IMR-90 (cell line): ENCODE results near the gene BRCA2. TPM values are rescaled to one million over a fixed set of nuclear protein-coding genes. Genes with fewer than 3 reads are reported as not detected.

Source experiments
- ATAC-seq: fragments of 200-7000 bp; cut with Tn5 transposase; 2 replicates; pipeline ENCODE4 v1.9.1; 2020; ENCODE audit warnings: low read depth, mild to moderate bottlenecking, moderate library complexity
- BruUV-seq: library from RNA; stranded (reverse); fragments of 400-500 nt; replicated peaks from 2 replicates; lab custom pipeline; 2021; lab: Mats Ljungman, UMichigan
- CTCF ChIA-PET: fragments of 300-600 bp; formaldehyde crosslinking; extraction: SDS; loops from one replicate; lab custom pipeline; 2021; ENCODE audit warnings: antibody characterized with exemption; lab: Yijun Ruan, JAX
- POLR2A ChIA-PET: fragments of 300-600 bp; sonication (Branson Sonifier 250); formaldehyde crosslinking; loops from one replicate; lab custom pipeline; 2022; ENCODE audit warnings: antibody characterized with exemption; ENCODE audit not compliant: unreplicated experiment; lab: Charles Lee
- DNase-seq: peaks from one replicate; pipeline ENCODE4 v3.0.0; 2013
- H2AFZ ChIP-seq: replicated peaks from 2 replicates; pipeline ENCODE3; 2013; ENCODE audit warnings: low read length, mild to moderate bottlenecking; ENCODE audit not compliant: poor library complexity
- H2AK5ac ChIP-seq: 2 replicates; pipeline ENCODE4 v1.6.1; 2013; ENCODE audit warnings: low read depth, low read length, inconsistent platforms
- H2AK9ac ChIP-seq: replicated peaks from 2 replicates; pipeline ENCODE3; 2013; ENCODE audit warnings: mild to moderate bottlenecking, low read depth, low read length, moderate library complexity; ENCODE audit not compliant: poor library complexity
- H2BK120ac ChIP-seq: 2 replicates; pipeline ENCODE4 v1.6.1; 2013; ENCODE audit warnings: low read depth, low read length, inconsistent platforms
- H2BK15ac ChIP-seq: 3 replicates; pipeline ENCODE4 v1.6.1; 2013; ENCODE audit warnings: low read depth, low read length, inconsistent platforms
- H2BK20ac ChIP-seq: 2 replicates; pipeline ENCODE4 v1.6.1; 2013; ENCODE audit warnings: low read depth, mild to moderate bottlenecking, inconsistent platforms, low read length, moderate library complexity
- H2BK5ac ChIP-seq: 2 replicates; pipeline ENCODE4 v1.6.1; 2013; ENCODE audit warnings: mild to moderate bottlenecking, low read depth, low read length, inconsistent platforms; ENCODE audit not compliant: poor library complexity, severe bottlenecking
- H3K14ac ChIP-seq: replicated peaks from 2 replicates; pipeline ENCODE4 v1.6.1; 2013; ENCODE audit warnings: low read depth, low read length, inconsistent platforms
- H3K18ac ChIP-seq: 2 replicates; pipeline ENCODE4 v1.6.1; 2013; ENCODE audit warnings: low read depth, low read length, control low read depth
- H3K23ac ChIP-seq: 2 replicates; pipeline ENCODE4 v1.6.1; 2013; ENCODE audit warnings: low read depth, low read length, inconsistent platforms
- H3K27ac ChIP-seq: 2 replicates; pipeline ENCODE4 v1.5.1; 2013; ENCODE audit warnings: mild to moderate bottlenecking, control low read depth, low read length; ENCODE audit not compliant: insufficient read depth
- H3K27me3 ChIP-seq: 2 replicates; pipeline ENCODE4 v1.6.1; 2013; ENCODE audit warnings: low read length; ENCODE audit not compliant: control insufficient read depth, insufficient read depth
- H3K36me3 ChIP-seq: 2 replicates; pipeline ENCODE4 v1.6.1; 2013; ENCODE audit warnings: low read length, mixed read lengths; ENCODE audit not compliant: control insufficient read depth, insufficient read depth
- H3K4ac ChIP-seq: 2 replicates; pipeline ENCODE4 v1.6.1; 2013; ENCODE audit warnings: low read depth, low read length, inconsistent platforms
- H3K4me1 ChIP-seq: 2 replicates; pipeline ENCODE4 v1.6.1; 2013; ENCODE audit warnings: low read length, mixed read lengths; ENCODE audit not compliant: control insufficient read depth, insufficient read depth
- H3K4me2 ChIP-seq: 2 replicates; pipeline ENCODE4 v1.6.1; 2013; ENCODE audit warnings: low read depth, mild to moderate bottlenecking, control low read depth, low read length, moderate library complexity
- H3K4me3 ChIP-seq: 2 replicates; pipeline ENCODE4 v1.5.1; 2013; ENCODE audit warnings: low read depth, mild to moderate bottlenecking, control low read depth, low read length, moderate library complexity; ENCODE audit not compliant: insufficient read depth
- H3K56ac ChIP-seq: 2 replicates; pipeline ENCODE4 v1.6.1; 2013; ENCODE audit warnings: low read length, inconsistent platforms; ENCODE audit not compliant: insufficient read depth; ENCODE audit errors: extremely low read depth
- H3K79me1 ChIP-seq, 2 experiments: 2 replicates each; pipeline ENCODE4 v1.6.1; 2013; ENCODE audit warnings: low read length in 2 of 2, inconsistent platforms in 1 of 2, low read depth in 1 of 2
- H3K9ac ChIP-seq: 2 replicates; pipeline ENCODE4 v1.6.1; 2013; ENCODE audit warnings: low read depth, low read length, control low read depth
- H3K9me1 ChIP-seq: 2 replicates; pipeline ENCODE4 v1.6.1; 2013; ENCODE audit warnings: low read length, inconsistent platforms; ENCODE audit not compliant: insufficient read depth
- H3K9me3 ChIP-seq: 2 replicates; pipeline ENCODE4 v1.6.1; 2013; ENCODE audit warnings: low read length; ENCODE audit not compliant: control insufficient read depth, insufficient read depth
- H4K20me1 ChIP-seq: 2 replicates; pipeline ENCODE4 v1.6.1; 2013; ENCODE audit warnings: low read length, inconsistent platforms; ENCODE audit not compliant: insufficient read depth
- H4K5ac ChIP-seq: 2 replicates; pipeline ENCODE4 v1.6.1; 2013; ENCODE audit warnings: mild to moderate bottlenecking, low read depth, low read length, control low read depth
- H4K8ac ChIP-seq, 2 experiments: 2 replicates each; pipeline ENCODE4 v1.6.1; 2013; ENCODE audit warnings: low read depth in 2 of 2, low read length in 2 of 2, control low read depth in 1 of 2, inconsistent platforms in 1 of 2
- H4K91ac ChIP-seq: 2 replicates; pipeline ENCODE4 v1.6.1; 2013; ENCODE audit warnings: low read depth, low read length, inconsistent platforms; ENCODE audit not compliant: insufficient read depth
- BHLHE40 ChIP-seq: fragments of 150-350 bp; IDR thresholded peaks from 2 replicates; pipeline ENCODE4 v1.6.1; 2016; ENCODE audit warnings: mild to moderate bottlenecking, low read depth, low read length
- CEBPB ChIP-seq: IDR thresholded peaks from 2 replicates; pipeline ENCODE4 v1.6.1; 2012; ENCODE audit warnings: low read depth, low read length, improper control_type of control experiment
- WGBS, 2 experiments: methylation state at CpG; one replicate each; pipeline versions ENCODE4 v1.1.5 to v1.1.7; 2013; ENCODE audit warnings: missing lambda C conversion rate in 2 of 2; ENCODE audit not compliant: insufficient read length in 1 of 2; ENCODE audit errors: extremely low coverage in 2 of 2; 5-methylcytosine and 5-hydroxymethylcytosine counted together
- dilution Hi-C: fragments of 300-500 bp; cut with HindIII; formaldehyde crosslinking; loops from one replicate; pipeline ENCODE4 v1.14.3; 2018; ENCODE audit warnings: low sequenced_read_pairs; ENCODE audit not compliant: unreplicated experiment
- in situ Hi-C: fragments of 300-500 bp; cut with MboI; formaldehyde crosslinking; loops from 3 replicates; pipeline ENCODE4 v1.14.3; 2019; ENCODE audit warnings: low sequenced_read_pairs, inconsistent platforms, mixed read lengths
- intact Hi-C: fragments of 100-400 bp; cut with micrococcal nuclease; formaldehyde crosslinking; loops from 2 replicates; pipeline ENCODE4 v1.10.0; 2022
- polyA plus RNA-seq, 3 experiments: library from polyadenylated mRNA; depleted of rRNA; stranded (reverse); fragments of >200 nt; gene quantifications; 2 replicates each; pipeline ENCODE4 v1.2.3, GENCODE V29; 2012; ENCODE audit warnings: low replicate concordance in 1 of 3
- total RNA-seq: library from RNA; depleted of rRNA; stranded (reverse); fragments of >200 nt; gene quantifications from 2 replicates; pipeline ENCODE4 v1.2.3, GENCODE V29; 2012

BRCA2 gene
- total and polyA plus RNA-seq, 2 of the 4 experiments (the other 2 are of a cell fraction) = 2.0 to 9.7 TPM

GRCh38 chr13:32376642-32377415, 61.5 kb downstream of the BRCA2 start (continued):
- TF ChIP-seq CEBPB = no peak

DNA sequence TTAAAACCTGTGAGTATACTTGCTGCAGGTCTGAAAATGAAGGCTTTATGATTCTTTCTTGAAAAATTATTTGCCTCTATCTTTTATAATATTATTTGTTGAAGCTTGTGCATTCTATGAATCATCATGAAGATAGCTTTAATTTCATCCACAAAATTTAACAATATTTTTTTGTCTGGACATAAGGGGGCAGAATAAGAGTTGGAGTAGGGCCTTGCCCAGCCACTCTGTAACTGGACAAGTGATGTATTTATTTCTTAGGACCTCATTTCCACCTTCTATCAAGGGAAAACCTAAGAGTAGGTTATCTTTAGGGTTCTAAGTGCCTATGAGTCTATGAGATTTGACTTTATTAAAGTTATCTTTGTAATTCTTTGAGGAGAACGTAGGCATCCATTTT, 62.7 kb downstream of the BRCA2 start:
- Histone ChIP-seq H3K9me3 (no peaks in the 10 kb centered on the region), H2AK9ac (no peak overlapping the region), H2BK20ac (no peak overlapping the region), H3K18ac (no peak overlapping the region), H2BK5ac (no peak overlapping the region), H2BK15ac (no peak overlapping the region), H4K8ac (no peak overlapping the region), H3K4me1 (no peaks in the 10 kb centered on the region), H3K4ac (no peak overlapping the region), H3K14ac (no peak overlapping the region), H3K4me3 (no peak overlapping the region), H2BK120ac (no peak overlapping the region), H3K9ac (no peak overlapping the region), H2AK5ac (no peak overlapping the region), H4K5ac (no peak overlapping the region), H3K27ac (no peak overlapping the region), H3K56ac (no peak overlapping the region), H3K79me1 (no peaks in the 10 kb centered on the region; a peak in 1 of 4 replicates), H3K27me3 (no peaks in the 10 kb centered on the region), H3K9me1 (no peaks in the 10 kb centered on the region), H4K91ac (no peak overlapping the region), H4K20me1 (no peaks in the 10 kb centered on the region), H3K36me3 (peaks cover 2% of the 10 kb centered on the region; the same call in 1 of the 2 replicates), H2AFZ (no peak overlapping the region), H3K4me2 (no peak overlapping the region), H3K23ac (no peak overlapping the region)
- in situ Hi-C loops = no loop called here
- no peak for TF ChIP-seq BHLHE40
- DNase-seq (no peak), ATAC-seq (no peak)
- BruUV-seq = no TSS peak
- dilution Hi-C loops = no loop called here
- intact Hi-C loops = loop anchor here (5.0 kb wide), 1 partner anchor 274 kb away; no protein-coding TSS in a partner anchor
- CTCF ChIA-PET = interaction anchor here (0.6 to 1.1 kb wide), 2 partner anchors 74 to 86 kb away, joined by 3 read pairs; no protein-coding TSS in a partner anchor
- POLR2A ChIA-PET = no interaction called here
- WGBS, 2 experiments = no CpG with 5 or more reads among the region's 1 CpG
